Gastrocnemius medialis (tissue), 4 donors: ENCODE measurements around the gene SCN8A.

Experiments
- CTCF ChIP-seq, 5 experiments: fragments of 450-650 bp in 3 of 5; fragments of 200-600 bp in 2 of 5; sonication (generic) in 2 of 5; IDR thresholded peaks in 4 of 5; conservative IDR thresholded peaks in 1 of 5; 1 replicate in 4 of 5; 2 replicates in 1 of 5; pipeline ENCODE4 v1.5.1; 2016 to 2019; ENCODE audit warnings: antibody characterized with exemption in 5 of 5, mild to moderate bottlenecking in 3 of 5, moderate library complexity in 3 of 5
- POLR2A ChIP-seq, 2 donors: fragments of 450-650 bp; IDR thresholded peaks; one replicate each; pipeline ENCODE4 v1.6.1; 2017; ENCODE audit warnings: antibody characterized with exemption in 2 of 2, mild to moderate bottlenecking in 2 of 2, moderate library complexity in 2 of 2

- TF ChIP-seq POLR2A (IDR thresholded peaks at IDR 0.05), result no peak
- no peak for TF ChIP-seq CTCF (IDR thresholded peaks at IDR 0.05 in 4 of 5, conservative IDR thresholded peaks at IDR 0.05 in 1 of 5)
Measured at GRCh38 chr12:51694146-51694545, 103.1 kb downstream of the SCN8A start.
